K562 (cell line): ENCODE measurements around the gene NMS. TPM values are rescaled to one million over a fixed set of nuclear protein-coding genes. Genes with fewer than 3 reads are reported as not detected.

Experiments
- AFF4 ChIP-seq: sonication (generic); formaldehyde crosslinking; IDR thresholded peaks from 2 replicates; pipeline ENCODE4 v1.8.0; 2023; ENCODE audit warnings: mild to moderate bottlenecking, missing genetic modification reagents
- ATF1 ChIP-seq, 2 experiments: fragments of 450-650 bp in 1 of 2; IDR thresholded peaks; 2 replicates each; pipeline ENCODE4 v1.6.1; 2016; ENCODE audit warnings: missing compliant biosample characterization in 1 of 2, missing genetic modification characterization in 1 of 2
- CBFA2T2 ChIP-seq: fragments of 450-650 bp; conservative IDR thresholded peaks from 2 replicates; pipeline ENCODE4 v1.6.1; 2017; ENCODE audit warnings: mild to moderate bottlenecking
- COPS2 ChIP-seq: fragments of 450-650 bp; conservative IDR thresholded peaks from 2 replicates; pipeline ENCODE4 v1.6.1; 2016; ENCODE audit warnings: mild to moderate bottlenecking, moderate library complexity
- DMBX1 ChIP-seq: fragments of 250-450 bp; sonication (Bioruptor Pico); IDR thresholded peaks from 2 replicates; pipeline ENCODE4 v1.8.0; 2022; ENCODE audit warnings: inconsistent platforms, mild to moderate bottlenecking, moderate library complexity, borderline replicate concordance
- FOXO4 ChIP-seq: fragments of 450-650 bp; formaldehyde crosslinking; IDR thresholded peaks from 2 replicates; pipeline ENCODE4 v1.4.0; 2020; ENCODE audit warnings: mild to moderate bottlenecking, moderate library complexity
- GATAD2A ChIP-seq: fragments of 450-650 bp; IDR thresholded peaks from 2 replicates; pipeline ENCODE4 v1.6.1; 2017
- NKRF ChIP-seq: fragments of 450-650 bp; IDR thresholded peaks from 2 replicates; pipeline ENCODE4 v1.6.1; 2016; ENCODE audit warnings: borderline replicate concordance
- PRPF4 ChIP-seq: fragments of 200-400 bp; formaldehyde crosslinking; IDR thresholded peaks from one replicate; pipeline ENCODE4 v1.6.1; 2017; ENCODE audit warnings: low read length, low read depth, mild to moderate bottlenecking; ENCODE audit not compliant: insufficient read depth, poor library complexity, severe bottlenecking
- RBM14 ChIP-seq: fragments of 200-400 bp; formaldehyde crosslinking; IDR thresholded peaks from 2 replicates; pipeline ENCODE4 v1.6.1; 2018; ENCODE audit warnings: low read depth, mild to moderate bottlenecking, low read length, moderate library complexity, borderline replicate concordance; ENCODE audit not compliant: insufficient read depth
- SMAD3 ChIP-seq: fragments of 450-650 bp; formaldehyde crosslinking; conservative IDR thresholded peaks from 2 replicates; pipeline ENCODE4 v1.4.0; 2020; ENCODE audit warnings: mild to moderate bottlenecking
- SMARCB1 ChIP-seq: IDR thresholded peaks from 2 replicates; pipeline ENCODE4 v1.6.1; 2011; ENCODE audit warnings: improper control_type of control experiment, low read depth; ENCODE audit not compliant: insufficient read length
- TAF7 ChIP-seq: fragments of 450-650 bp; IDR thresholded peaks from 2 replicates; pipeline ENCODE4 v1.6.1; 2016; ENCODE audit warnings: missing genetic modification characterization, missing compliant biosample characterization
- TEAD4 ChIP-seq, 2 experiments: sonication (generic) in 1 of 2; formaldehyde crosslinking in 1 of 2; IDR thresholded peaks; 2 replicates each; pipeline versions ENCODE4 v1.6.1 to v1.8.0; 2012 to 2022; ENCODE audit warnings: borderline replicate concordance in 1 of 2, inconsistent platforms in 1 of 2, low read length in 1 of 2, mild to moderate bottlenecking in 1 of 2, missing genetic modification reagents in 1 of 2
- TFE3 ChIP-seq: fragments of 450-650 bp; formaldehyde crosslinking; IDR thresholded peaks from 2 replicates; pipeline ENCODE4 v1.4.0; 2020; ENCODE audit warnings: mild to moderate bottlenecking, mixed read lengths
- TRIM24 ChIP-seq, 2 experiments: fragments of 450-650 bp; IDR thresholded peaks; 2 replicates each; pipeline ENCODE4 v1.6.1; 2016
- ZNF436 ChIP-seq: fragments of 250-450, 450-650 bp; sonication (Bioruptor Pico); formaldehyde crosslinking; IDR thresholded peaks from 2 replicates; pipeline ENCODE4 v1.7.0; 2020; ENCODE audit warnings: mild to moderate bottlenecking
- ZNF644 ChIP-seq: fragments of 200-800 bp; sonication (Bioruptor generic); IDR thresholded peaks from 2 replicates; pipeline ENCODE4 v1.6.1; 2016; ENCODE audit warnings: low read depth, missing genetic modification characterization, missing compliant biosample characterization
- ZNF695 ChIP-seq: fragments of 450-650 bp; formaldehyde crosslinking; IDR thresholded peaks from 2 replicates; pipeline ENCODE4 v1.4.0; 2020; ENCODE audit warnings: mild to moderate bottlenecking, moderate library complexity
- ZNF699 ChIP-seq: fragments of 250-450 bp; sonication (Bioruptor Pico); IDR thresholded peaks from 2 replicates; pipeline ENCODE4 v1.8.0; 2021; ENCODE audit warnings: mild to moderate bottlenecking, moderate library complexity; ENCODE audit not compliant: insufficient replicate concordance
- polyA plus RNA-seq, 8 experiments: library from polyadenylated mRNA; depleted of rRNA in 4 of 8; stranded (reverse) in 5 of 8; unstranded in 3 of 8; fragments of >200 nt; fragmentation: Nextera tagmentation in 2 of 8; fragmentation: Illumina TruSeq in 1 of 8; extraction: Ambion mirVana in 2 of 8; extraction: Trizol in 1 of 8; gene quantifications; 2 replicates each; pipeline versions ENCODE4 v1.2.1 to v1.2.3, GENCODE V29; 2011 to 2014; ENCODE audit warnings: inconsistent platforms in 1 of 8, missing spikeins in 1 of 8
- total RNA-seq, 7 experiments: library from RNA; depleted of rRNA in 6 of 7; stranded (reverse); fragments of >200 nt in 6 of 7; fragmentation: Illumina TruSeq in 2 of 7; extraction: Trizol in 2 of 7; gene quantifications; 2 replicates each; pipeline versions ENCODE4 v1.2.1 to v1.2.3, GENCODE V29; 2011 to 2021; ENCODE audit warnings: low replicate concordance in 1 of 7

NMS gene
- total and polyA plus RNA-seq, 9 of the 15 experiments (the other 6 are each of a cell fraction or from before 2014, with no cell fraction given) = not detected

- TF ChIP-seq FOXO4 (CRISPR knock-in tag) = no peak
- peak; percentile 94 for TF ChIP-seq TEAD4 (IDR thresholded peaks at IDR 0.05; ENCODE audit: low read length)
- TF ChIP-seq TEAD4 (CRISPR knock-in tag; IDR thresholded peaks at IDR 0.05; ENCODE audit: borderline replicate concordance) = no peak
- TF ChIP-seq COPS2 = no peak
- no peak for TF ChIP-seq ZNF644 (tag)
- TF ChIP-seq NKRF = no peak; the same call in 1 of the 2 replicates
- no peak for TF ChIP-seq PRPF4
- TF ChIP-seq TFE3 (CRISPR knock-in tag) = no peak
- TF ChIP-seq ZNF436 = no peak
- no peak for TF ChIP-seq ZNF695 (CRISPR knock-in tag)
- no peak for TF ChIP-seq ZNF699 (CRISPR knock-in tag)
- TF ChIP-seq RBM14 = no peak
- TF ChIP-seq TRIM24 (IDR thresholded peaks at IDR 0.05) = peak; percentile 90
- no peak for TF ChIP-seq AFF4 (CRISPR knock-in tag)
- peak; percentile 91 for TF ChIP-seq CBFA2T2
- TF ChIP-seq TAF7 (tag) = no peak
- TF ChIP-seq GATAD2A = no peak
- TF ChIP-seq ATF1 (CRISPR knock-in tag; IDR thresholded peaks at IDR 0.05) = no peak
- no peak for TF ChIP-seq ATF1 (tag; IDR thresholded peaks at IDR 0.05)
- 0 out of 2 replicates have a peak, but pooled peaks have one; percentile 36 for TF ChIP-seq DMBX1 (CRISPR knock-in tag)
- no peak for TF ChIP-seq SMARCB1
- TF ChIP-seq SMAD3 (CRISPR knock-in tag) = no peak
Measured at GRCh38 chr2:100513650-100514049, 43.4 kb downstream of the NMS start (continued).
